H1 (cell line): ENCODE data around the gene PAN2. TPM values are rescaled to one million over a fixed set of nuclear protein-coding genes. Genes with fewer than 3 reads are reported as not detected.

Experiments used
- CTCF ChIA-PET: fragments of 300-600 bp; sonication (Branson Sonifier 250); formaldehyde crosslinking; loops from one replicate; lab custom pipeline; 2021; ENCODE audit not compliant: partially characterized antibody; lab: Charles Lee
- POLR2A ChIA-PET: fragments of 300-600 bp; sonication (Branson Sonifier 250); formaldehyde crosslinking; loops from one replicate; lab custom pipeline; 2021; ENCODE audit warnings: inconsistent platforms; ENCODE audit not compliant: partially characterized antibody; lab: Charles Lee
- DNase-seq, 2 experiments: peaks; one replicate each; pipeline versions ENCODE4 v3.0.0 to v3.0.0-alpha.2; 2010 to 2022; ENCODE audit warnings: low spot score in 2 of 2, low read depth in 1 of 2, mixed read lengths in 1 of 2
- FAIRE-seq: peaks from 2 replicates; lab custom pipeline; 2011; peaks lifted over from hg19 to GRCh38; lab: Jason Lieb, UNC
- H2AFZ ChIP-seq: 2 replicates; pipeline ENCODE4 v1.8.1; 2012; ENCODE audit warnings: low read length, inconsistent platforms
- H2AK5ac ChIP-seq: 2 replicates; pipeline ENCODE4 v1.6.1; 2013; ENCODE audit warnings: low read depth, low read length
- H2BK120ac ChIP-seq: replicated peaks from 2 replicates; pipeline ENCODE3; 2013; ENCODE audit warnings: low read depth, low read length, inconsistent platforms
- H2BK12ac ChIP-seq: 2 replicates; pipeline ENCODE4 v1.6.1; 2013; ENCODE audit warnings: low read depth, low read length
- H2BK15ac ChIP-seq: 2 replicates; pipeline ENCODE4 v1.6.1; 2013; ENCODE audit warnings: low read length
- H2BK20ac ChIP-seq: 2 replicates; pipeline ENCODE4 v1.6.1; 2013; ENCODE audit warnings: low read length
- H2BK5ac ChIP-seq: 2 replicates; pipeline ENCODE4 v1.6.1; 2013; ENCODE audit warnings: low read depth, low read length
- H3K14ac ChIP-seq: 2 replicates; pipeline ENCODE4 v1.6.1; 2013; ENCODE audit warnings: inconsistent platforms; ENCODE audit not compliant: insufficient read length
- H3K18ac ChIP-seq: 2 replicates; pipeline ENCODE4 v1.6.1; 2013; ENCODE audit warnings: low read length; ENCODE audit errors: extremely low read depth
- H3K23ac ChIP-seq: 2 replicates; pipeline ENCODE4 v1.6.1; 2013; ENCODE audit warnings: inconsistent platforms; ENCODE audit not compliant: insufficient read length
- H3K23me2 ChIP-seq: 2 replicates; pipeline ENCODE4 v1.6.1; 2013; ENCODE audit warnings: low read depth, low read length
- H3K27ac ChIP-seq: 2 replicates; pipeline ENCODE4 v1.6.1; 2011; ENCODE audit warnings: low read depth, low read length, inconsistent platforms
- H3K27me3 ChIP-seq, 4 experiments: replicated peaks in 1 of 4; 1 replicate in 1 of 4; 2 replicates in 3 of 4; pipeline versions ENCODE4 v1.6.1 to v1.8.1; 2011 to 2013; ENCODE audit warnings: low read length in 3 of 4, mild to moderate bottlenecking in 3 of 4, inconsistent platforms in 2 of 4, mixed read lengths in 2 of 4, moderate library complexity in 1 of 4; ENCODE audit not compliant: control insufficient read depth in 3 of 4, insufficient read depth in 3 of 4; ENCODE audit errors: extremely low read depth in 1 of 4
- H3K36me3 ChIP-seq, 4 experiments: 2 replicates each; pipeline versions ENCODE4 v1.6.1 to v1.8.1; 2011 to 2013; ENCODE audit warnings: mild to moderate bottlenecking in 4 of 4, low read length in 3 of 4, moderate library complexity in 2 of 4, control low read depth in 1 of 4, inconsistent platforms in 1 of 4; ENCODE audit not compliant: insufficient read depth in 4 of 4, control insufficient read depth in 2 of 4
- H3K4ac ChIP-seq: replicated peaks from 2 replicates; pipeline ENCODE3; 2013; ENCODE audit warnings: low read length, low read depth, mixed read lengths, inconsistent platforms; ENCODE audit not compliant: insufficient read length
- H3K4me1 ChIP-seq, 4 experiments: replicated peaks in 1 of 4; 1 replicate in 1 of 4; 2 replicates in 3 of 4; pipeline versions ENCODE4 v1.6.1 to v1.8.1; 2011 to 2013; ENCODE audit warnings: low read length in 3 of 4, inconsistent platforms in 2 of 4, mixed read lengths in 1 of 4; ENCODE audit not compliant: insufficient read depth in 4 of 4, control insufficient read depth in 3 of 4
- H3K4me2 ChIP-seq, 2 experiments: 2 replicates each; pipeline versions ENCODE4 v1.6.1 to v1.8.1; 2011 to 2013; ENCODE audit warnings: low read depth in 2 of 2, low read length in 2 of 2, control low read depth in 1 of 2, inconsistent platforms in 1 of 2, mild to moderate bottlenecking in 1 of 2; ENCODE audit not compliant: insufficient read depth in 1 of 2
- H3K4me3 ChIP-seq, 4 experiments: fragments of 200-600, 300-600 bp in 1 of 4; sonication (generic), shearing (Covaris generic), sonication (Bioruptor Twin) in 1 of 4; 2 replicates each; pipeline versions ENCODE4 v1.5.1 to v1.8.1; 2011 to 2016; ENCODE audit warnings: low read length in 4 of 4, low read depth in 3 of 4, control low read depth in 2 of 4, inconsistent platforms in 2 of 4, mild to moderate bottlenecking in 2 of 4, mixed read lengths in 1 of 4, moderate library complexity in 1 of 4; ENCODE audit not compliant: insufficient read depth in 2 of 4; ENCODE audit errors: extremely low read depth in 1 of 4
- H3K56ac ChIP-seq: replicated peaks from 2 replicates; pipeline ENCODE3; 2013; ENCODE audit warnings: low read depth, mild to moderate bottlenecking, mixed read lengths, low read length, inconsistent platforms; ENCODE audit not compliant: insufficient read length
- H3K79me1 ChIP-seq: 2 replicates; pipeline ENCODE4 v1.6.1; 2013; ENCODE audit warnings: low read depth, low read length, control low read depth
- H3K79me2 ChIP-seq, 2 experiments: 2 replicates each; pipeline versions ENCODE4 v1.6.1 to v1.8.1; 2012 to 2013; ENCODE audit warnings: low read length in 2 of 2, mild to moderate bottlenecking in 2 of 2, inconsistent platforms in 1 of 2; ENCODE audit not compliant: insufficient read depth in 2 of 2, control insufficient read depth in 1 of 2
- H3K9ac ChIP-seq, 4 experiments: replicated peaks in 1 of 4; 1 replicate in 1 of 4; 2 replicates in 3 of 4; pipeline versions ENCODE4 v1.6.1 to v1.8.1; 2011 to 2013; ENCODE audit warnings: low read depth in 3 of 4, low read length in 3 of 4, control low read depth in 2 of 4, mild to moderate bottlenecking in 2 of 4, moderate library complexity in 2 of 4, inconsistent platforms in 1 of 4; ENCODE audit errors: extremely low read depth in 1 of 4
- H3K9me3 ChIP-seq, 2 experiments: 2 replicates each; pipeline versions ENCODE4 v1.6.1 to v1.8.1; 2012 to 2013; ENCODE audit warnings: mild to moderate bottlenecking in 2 of 2, moderate library complexity in 2 of 2, control low read depth in 1 of 2, inconsistent platforms in 1 of 2, low read depth in 1 of 2, low read length in 1 of 2, mixed read lengths in 1 of 2; ENCODE audit not compliant: insufficient read depth in 2 of 2
- H4K20me1 ChIP-seq, 2 experiments: replicated peaks in 1 of 2; 2 replicates each; pipeline versions ENCODE3 to v1.8.1; 2011 to 2013; ENCODE audit warnings: inconsistent platforms in 2 of 2, low read length in 2 of 2, mild to moderate bottlenecking in 1 of 2; ENCODE audit not compliant: insufficient read depth in 2 of 2, control insufficient read depth in 1 of 2
- H4K5ac ChIP-seq: 2 replicates; pipeline ENCODE4 v1.6.1; 2013; ENCODE audit warnings: low read length, low read depth, mixed read lengths, inconsistent platforms; ENCODE audit not compliant: insufficient read length
- H4K8ac ChIP-seq: 2 replicates; pipeline ENCODE4 v1.8.0; 2013; ENCODE audit warnings: mild to moderate bottlenecking, moderate library complexity, low read length, inconsistent platforms; ENCODE audit not compliant: insufficient read depth; ENCODE audit errors: extremely low read depth
- H4K91ac ChIP-seq: replicated peaks from 2 replicates; pipeline ENCODE3; 2013; ENCODE audit warnings: low read length, mixed read lengths, inconsistent platforms; ENCODE audit not compliant: insufficient read length
- CBX8 ChIP-seq: fragments of 300-800, 300-1000 bp; sonication (generic); IDR thresholded peaks from 2 replicates; pipeline ENCODE4 v1.7.1; 2016; ENCODE audit warnings: low read depth, low read length, borderline replicate concordance
- CTCF ChIP-seq, 3 experiments: IDR thresholded peaks; 1 replicate in 2 of 3; 2 replicates in 1 of 3; pipeline versions ENCODE4 v1.5.1 to v1.6.1; 2011; ENCODE audit warnings: low read length in 3 of 3, mild to moderate bottlenecking in 3 of 3, inconsistent platforms in 2 of 3, low read depth in 1 of 3, moderate library complexity in 1 of 3; ENCODE audit not compliant: insufficient read depth in 1 of 3; ENCODE audit errors: control extremely low read depth in 1 of 3
- RAD21 ChIP-seq, 2 experiments: IDR thresholded peaks in 1 of 2; conservative IDR thresholded peaks in 1 of 2; 2 replicates each; pipeline ENCODE4 v1.6.1; 2011; ENCODE audit warnings: low read depth in 2 of 2, low read length in 2 of 2, improper control_type of control experiment in 1 of 2, inconsistent platforms in 1 of 2, mild to moderate bottlenecking in 1 of 2, moderate library complexity in 1 of 2
- WGBS, 2 experiments: shearing (Covaris generic) in 1 of 2; methylation state at CpG; one replicate each; pipeline versions ENCODE4 v1.1.6 to v1.1.7; 2013 to 2015; ENCODE audit warnings: low lambda C conversion rate in 2 of 2, mixed read lengths in 2 of 2, inconsistent platforms in 1 of 2, low coverage in 1 of 2, missing lambda C conversion rate in 1 of 2; ENCODE audit not compliant: insufficient replicate concordance in 2 of 2, insufficient coverage in 1 of 2, insufficient read length in 1 of 2; ENCODE audit errors: extremely low coverage in 1 of 2, missing lambda C conversion rate in 1 of 2; 5-methylcytosine and 5-hydroxymethylcytosine counted together
- polyA plus RNA-seq, 7 experiments: library from polyadenylated mRNA; depleted of rRNA in 3 of 7; stranded (reverse) in 5 of 7; unstranded in 2 of 7; fragments of >200 nt in 5 of 7; fragments of 200-250 nt in 2 of 7; gene quantifications; 1 replicate in 5 of 7; 2 replicates in 1 of 7; 4 replicates in 1 of 7; pipeline versions ENCODE4 v1.2.1 to v1.2.3, GENCODE V29; 2011 to 2013; ENCODE audit warnings: missing spikeins in 2 of 7, mixed read lengths in 2 of 7
- total RNA-seq: library from RNA; stranded (reverse); fragmentation: NEBNext Ultra II Directional; extraction: Animal tissue kit (Norgen Biotek cat#: 25700); gene quantifications from 2 replicates; pipeline ENCODE4 v1.2.1, GENCODE V29; 2021

The PAN2 gene
- total and polyA plus RNA-seq, 2 of the 8 experiments (the other 6 are each of a cell fraction or from before 2014, with no cell fraction given) = 29.6 to 36.7 TPM

- H3K56ac ChIP-seq = no peak overlapping the region
- H3K27me3 ChIP-seq = no peaks in the 10 kb centered on the region
- H4K20me1 ChIP-seq = no peaks in the 10 kb centered on the region
- no peak overlapping the region for H2BK120ac ChIP-seq
- DNase-seq (no peak), FAIRE-seq (no peak)
- H3K79me1 ChIP-seq = peaks cover 4% of the 10 kb centered on the region
- H3K79me2 ChIP-seq = peaks cover 4 to 16% of the 10 kb centered on the region in 2 experiments; a peak in 3 of 4 replicates
- no peak overlapping the region for H2AK5ac ChIP-seq
- no peak overlapping the region for H4K5ac ChIP-seq
- no peak overlapping the region for H4K91ac ChIP-seq
- no peak overlapping the region for H3K4me2 ChIP-seq
- H2BK5ac ChIP-seq = no peak overlapping the region
- no peak overlapping the region for H3K4me3 ChIP-seq
- no peaks in the 10 kb centered on the region for H3K9me3 ChIP-seq
- no peak overlapping the region for H2BK12ac ChIP-seq
- H3K36me3 ChIP-seq = peaks cover 3 to 15% (median 8%) of the 10 kb centered on the region in 4 experiments; a peak in 6 of 8 replicates
- no peak overlapping the region for H2BK15ac ChIP-seq
- ChIA-PET POLR2A (interaction anchor here (0.7 to 3.9 kb wide), 8 partner anchors 9 to 213 kb away, joined by 3 to 37 read pairs (median 4); partner anchors contain the start of genes CS, IL23A, PA2G4 and PAN2), CTCF (interaction anchor here (0.6 to 4.7 kb wide), 20 partner anchors 8 to 274 kb away, joined by 3 to 38 read pairs (median 4); partner anchors contain the start of genes PAN2 and STAT2)
- WGBS, 2 experiments = 63 to 100% methylated on average over 1 to 3 of the region's 3 CpGs
- peaks cover 9% of the 10 kb centered on the region for H3K23me2 ChIP-seq
- no peak overlapping the region for H2AFZ ChIP-seq
- no peak overlapping the region for H2BK20ac ChIP-seq
- no peak overlapping the region for H4K8ac ChIP-seq
- no peak overlapping the region for H3K14ac ChIP-seq
- no peak overlapping the region for H3K23ac ChIP-seq
- no peak overlapping the region for H3K4ac ChIP-seq
- H3K9ac ChIP-seq = no peak overlapping the region
- H3K4me1 ChIP-seq = peaks cover 0 to 6% (median 3%) of the 10 kb centered on the region in 4 experiments; a peak in 5 of 7 replicates
- H3K18ac ChIP-seq = no peak overlapping the region
- TF ChIP-seq CBX8 (no peak), RAD21 (IDR thresholded peaks at IDR 0.05 in 1 of 2, conservative IDR thresholded peaks at IDR 0.05 in 1 of 2; ENCODE audit: low read depth in 2 of 2, low read length in 2 of 2) (peak; percentile 51 to 61), CTCF (IDR thresholded peaks at IDR 0.05; ENCODE audit: control extremely low read depth in 1 of 3, insufficient read depth in 1 of 3, low read depth in 1 of 3, low read length in 3 of 3) (peak; percentile 21 to 52 (median 46))
- no peak overlapping the region for H3K27ac ChIP-seq
These were observed 16.1 kb downstream of the PAN2 start for GRCh38 chr12:56317675-56318074.
